Activated CD8-positive, alpha-beta memory T cell treated with anti-CD3 and anti-CD28 coated beads for 24 hours (primary cell): Measurements from ENCODE around the gene ZFYVE9.
"Not testable (repeated sequence)": the region's sequence is repeated elsewhere in the genome, so short reads cannot be mapped to it uniquely, and the experiment has no call there.

Source experiments
- DNase-seq: peaks from one replicate; pipeline ENCODE4 v3.0.0-alpha.2; 2020

ZFYVE9 gene

GRCh38 chr1:52345252-52345651 lies 203.4 kb downstream of the ZFYVE9 start:
- DNase-seq, result no peak

GRCh38 chr1:52346653-52347052 lies 204.8 kb downstream of the ZFYVE9 start:
- no peak for DNase-seq

GRCh38 chr1:52348704-52349300 lies 206.9 kb downstream of the ZFYVE9 start:
- DNase-seq, result no peak

GRCh38 chr1:52352690-52353089 lies 210.8 kb downstream of the ZFYVE9 start:
- no peak for DNase-seq

GRCh38 chr1:52355436-52355835 lies 213.5 kb downstream of the ZFYVE9 start:
- DNase-seq, result no peak

- no peak for DNase-seq
Measured at GRCh38 chr1:52355847-52356505, 214.1 kb downstream of the ZFYVE9 start.

GRCh38 chr1:52356818-52357355 lies 215.0 kb downstream of the ZFYVE9 start:
- DNase-seq, result no peak

- DNase-seq, result no peak
Measured at GRCh38 chr1:52357397-52357796, 215.5 kb downstream of the ZFYVE9 start.

- DNase-seq, result no peak
Measured at GRCh38 chr1:52358851-52359497, 217.1 kb downstream of the ZFYVE9 start.

GRCh38 chr1:52359676-52360594 lies 218.0 kb downstream of the ZFYVE9 start:
- DNase-seq, result no peak

GRCh38 chr1:52360595-52360968 lies 218.7 kb downstream of the ZFYVE9 start:
- no peak for DNase-seq

- no peak for DNase-seq
Measured at GRCh38 chr1:52364235-52364839, 222.4 kb downstream of the ZFYVE9 start.

- DNase-seq, result no peak
Measured at GRCh38 chr1:52365071-52365745, 223.3 kb downstream of the ZFYVE9 start.

- DNase-seq, result peak; percentile 99
Measured at GRCh38 chr1:52365746-52366516, 224.0 kb downstream of the ZFYVE9 start, which contains the start of gene CC2D1B. Gene CC2D1B, minus strand, starts transcription at chr1:52366205. Its CDS starts 1,585 bp downstream, at chr1:52364620.

GRCh38 chr1:52366517-52366827 lies 224.6 kb downstream of the ZFYVE9 start:
- no peak for DNase-seq

GRCh38 chr1:52367272-52367671 lies 225.4 kb downstream of the ZFYVE9 start:
- no peak for DNase-seq

GRCh38 chr1:52368383-52369172 lies 226.7 kb downstream of the ZFYVE9 start:
- peak; percentile 75 for DNase-seq

- DNase-seq, result not testable (repeated sequence)
Measured at GRCh38 chr1:52369851-52370250, 228.0 kb downstream of the ZFYVE9 start.

GRCh38 chr1:52385376-52385775 lies 243.5 kb downstream of the ZFYVE9 start:
- no peak for DNase-seq

- no peak for DNase-seq
Measured at GRCh38 chr1:52386458-52386857, 244.6 kb downstream of the ZFYVE9 start.
